Thymus (tissue), 11 donors: ENCODE data around the gene NFATC2. TPM values are rescaled to one million over a fixed set of nuclear protein-coding genes. Genes with fewer than 3 reads are reported as not detected.
"Not testable (repeated sequence)": the region's sequence is repeated elsewhere in the genome, so short reads cannot be mapped to it uniquely, and the experiment has no call there.

Experiments
- DNase-seq, 9 donors: peaks; one replicate each; pipeline ENCODE4 v3.0.0-alpha.2; 2013; ENCODE audit warnings: low spot score in 9 of 9, low read depth in 6 of 9, missing footprints in 1 of 9
- H3K27ac ChIP-seq, 2 donors: one replicate each; pipeline ENCODE4 v1.5.1; 2013; ENCODE audit warnings: control low read depth in 1 of 2, low read depth in 1 of 2, low read length in 1 of 2, mild to moderate bottlenecking in 1 of 2, moderate library complexity in 1 of 2
- H3K27me3 ChIP-seq, 2 donors: one replicate each; pipeline ENCODE4 v1.5.1; 2013; ENCODE audit warnings: low read length in 1 of 2; ENCODE audit not compliant: control insufficient read depth in 2 of 2, insufficient read depth in 1 of 2
- H3K36me3 ChIP-seq, 2 donors: one replicate each; pipeline ENCODE4 v1.5.1; 2013; ENCODE audit warnings: low read length in 1 of 2, mild to moderate bottlenecking in 1 of 2, moderate library complexity in 1 of 2; ENCODE audit not compliant: control insufficient read depth in 2 of 2, insufficient read depth in 2 of 2
- H3K4me1 ChIP-seq, 2 donors: one replicate each; pipeline ENCODE4 v1.5.1; 2013; ENCODE audit warnings: low read length in 2 of 2; ENCODE audit not compliant: control insufficient read depth in 2 of 2, insufficient read depth in 2 of 2
- H3K4me3 ChIP-seq, 2 donors: one replicate each; pipeline ENCODE4 v1.5.1; 2013; ENCODE audit warnings: low read length in 2 of 2, control low read depth in 1 of 2, mild to moderate bottlenecking in 1 of 2
- H3K9me3 ChIP-seq, 2 donors: one replicate each; pipeline ENCODE4 v1.5.1; 2013; ENCODE audit warnings: low read length in 1 of 2, mild to moderate bottlenecking in 1 of 2; ENCODE audit not compliant: control insufficient read depth in 2 of 2, insufficient read depth in 1 of 2
- WGBS: extraction: QIAGEN DNeasy Blood & Tissue Kit; methylation state at CpG from one replicate; pipeline ENCODE4 v1.1.7; 2013; 5-methylcytosine and 5-hydroxymethylcytosine counted together
- polyA plus RNA-seq: library from polyadenylated mRNA; stranded (reverse); fragments of 200-250 nt; gene quantifications from one replicate; pipeline ENCODE4 v1.2.3, GENCODE V29; 2013
- total RNA-seq: library from RNA; stranded (reverse); fragments of 120-200 nt; gene quantifications from one replicate; pipeline ENCODE4 v1.2.4, GENCODE V29; 2013
- donor health status: healthy.

NFATC2 gene
- total and polyA plus RNA-seq, 2 donors, result 2.4 to 4.4 TPM

DNA sequence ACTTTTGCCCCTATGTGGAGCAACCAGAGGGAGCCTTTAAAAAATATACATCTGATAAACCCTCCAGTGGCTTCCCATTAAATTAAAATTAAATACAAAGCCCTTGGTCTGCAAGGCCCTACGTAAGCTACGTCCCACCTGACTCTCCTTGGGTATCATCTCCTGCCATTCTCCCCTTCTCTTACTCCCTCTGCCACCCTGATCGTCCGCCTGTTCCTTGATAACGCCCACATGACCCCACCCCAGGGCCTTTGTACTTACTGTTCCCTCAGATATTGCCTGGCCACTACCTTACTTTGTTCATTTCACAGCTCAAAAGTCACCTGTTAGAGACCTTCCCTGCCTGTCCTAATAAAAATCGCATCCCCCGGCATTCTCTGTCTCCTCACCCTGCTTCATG is 5.4 kb upstream of the NFATC2 start:
- Histone ChIP-seq H3K4me3 (no peak overlapping the region), H3K36me3 (no peaks in the 10 kb centered on the region), H3K4me1 (peaks cover under 1 to 5% of the 10 kb centered on the region in 2 donors), H3K27me3 (peaks cover 0 to 8% of the 10 kb centered on the region in 2 donors), H3K27ac (no peak overlapping the region), H3K9me3 (no peaks in the 10 kb centered on the region)
- 98% methylated on average over 7 of the region's 7 CpGs for WGBS
- DNase-seq, result no peak

DNA sequence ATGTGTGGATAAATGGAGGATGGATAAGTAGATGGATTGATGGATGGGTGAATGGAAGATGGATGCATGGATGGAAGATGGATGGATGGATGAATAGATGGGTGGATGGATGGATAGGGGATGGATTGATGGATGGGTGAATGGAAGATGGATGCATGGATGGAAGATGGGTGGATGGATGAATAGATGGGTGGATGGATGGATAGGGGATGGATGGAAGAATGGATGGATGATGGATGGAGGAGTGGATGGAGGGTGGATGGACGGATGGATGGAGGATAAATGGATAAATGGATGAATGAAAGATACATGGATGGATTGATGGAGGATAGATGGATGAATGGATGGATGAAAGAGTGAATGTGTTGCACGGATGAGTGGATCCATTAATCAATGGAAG is 3.0 kb upstream of the NFATC2 start:
- no peaks in the 10 kb centered on the region for H3K9me3 ChIP-seq
- WGBS, result 97% methylated on average over 2 of the region's 2 CpGs

DNA sequence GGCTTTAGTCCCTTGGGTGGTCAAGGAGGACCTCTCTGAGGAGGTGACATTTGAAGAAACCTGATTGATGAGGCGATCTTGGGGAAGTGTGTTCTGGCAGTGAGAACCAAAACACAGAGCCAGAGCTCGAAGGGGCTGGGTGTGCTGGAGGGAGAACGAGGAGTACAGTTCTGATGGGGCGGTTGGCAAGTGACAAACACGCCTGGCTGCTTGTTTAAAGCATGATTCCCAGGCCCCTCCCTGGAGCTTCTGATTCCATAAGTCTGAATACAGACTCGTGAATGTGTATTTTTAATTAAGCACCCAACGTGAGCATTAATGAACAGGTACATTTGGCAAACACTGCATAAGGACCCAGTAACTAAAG is 886 bp upstream of the NFATC2 start:
- Histone ChIP-seq H3K27ac (no peak overlapping the region), H3K9me3 (no peaks in the 10 kb centered on the region), H3K36me3 (no peaks in the 10 kb centered on the region), H3K4me1 (peaks cover 9 to 23% of the 10 kb centered on the region in 2 donors), H3K4me3 (no peak overlapping the region), H3K27me3 (peaks cover 0 to 16% of the 10 kb centered on the region in 2 donors)
- no peak for DNase-seq
- WGBS, result 84% methylated on average over 7 of the region's 7 CpGs

More for the DNA sequence above, 3.0 kb upstream of the NFATC2 start:
- H3K36me3 ChIP-seq, result no peaks in the 10 kb centered on the region
- no peak overlapping the region for H3K4me3 ChIP-seq
- H3K27me3 ChIP-seq, result peaks cover 0 to 16% of the 10 kb centered on the region in 2 donors
- DNase-seq, result no peak
- no peak overlapping the region for H3K27ac ChIP-seq
- peaks cover 9 to 23% of the 10 kb centered on the region in 2 donors for H3K4me1 ChIP-seq

DNA sequence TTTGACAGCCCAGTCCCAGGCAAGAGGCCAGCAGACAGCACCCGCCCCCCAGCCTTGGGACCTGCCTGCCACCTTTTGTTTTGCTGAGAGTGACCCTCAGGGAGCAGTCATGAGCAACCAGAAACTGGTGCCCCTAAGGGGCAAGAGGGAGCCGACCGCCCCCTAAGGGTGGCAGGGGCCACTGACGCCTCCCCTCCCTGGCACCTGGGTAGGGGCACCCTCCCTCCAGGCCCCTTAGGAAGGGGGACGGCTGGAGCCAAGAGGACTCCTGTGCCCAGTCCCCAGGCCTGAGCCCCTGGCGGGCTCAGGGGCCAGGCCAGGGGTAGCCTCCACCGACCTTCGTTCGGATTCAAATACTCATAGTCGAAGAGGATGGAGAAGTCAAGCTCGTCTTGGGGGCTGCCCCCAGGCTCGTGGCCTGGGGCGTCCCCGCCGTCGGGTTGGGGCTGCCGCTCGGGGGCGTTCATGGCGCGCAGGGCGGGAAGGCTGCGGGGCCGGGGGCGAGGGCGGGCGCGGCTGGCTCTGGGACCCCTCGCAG is 417 bp downstream of the NFATC2 start:
- WGBS, result 2% methylated on average over 29 of the region's 29 CpGs
- peak in 2 of 9 donors; percentile 35 to 51 for DNase-seq
- Histone ChIP-seq H3K9me3 (no peaks in the 10 kb centered on the region), H3K27me3 (peaks cover 0 to 16% of the 10 kb centered on the region in 2 donors), H3K27ac (peak overlapping the region; percentile 38 to 86), H3K36me3 (no peaks in the 10 kb centered on the region), H3K4me1 (peaks cover 9 to 23% of the 10 kb centered on the region in 2 donors), H3K4me3 (peak overlapping the region; percentile 48 to 50)

DNA sequence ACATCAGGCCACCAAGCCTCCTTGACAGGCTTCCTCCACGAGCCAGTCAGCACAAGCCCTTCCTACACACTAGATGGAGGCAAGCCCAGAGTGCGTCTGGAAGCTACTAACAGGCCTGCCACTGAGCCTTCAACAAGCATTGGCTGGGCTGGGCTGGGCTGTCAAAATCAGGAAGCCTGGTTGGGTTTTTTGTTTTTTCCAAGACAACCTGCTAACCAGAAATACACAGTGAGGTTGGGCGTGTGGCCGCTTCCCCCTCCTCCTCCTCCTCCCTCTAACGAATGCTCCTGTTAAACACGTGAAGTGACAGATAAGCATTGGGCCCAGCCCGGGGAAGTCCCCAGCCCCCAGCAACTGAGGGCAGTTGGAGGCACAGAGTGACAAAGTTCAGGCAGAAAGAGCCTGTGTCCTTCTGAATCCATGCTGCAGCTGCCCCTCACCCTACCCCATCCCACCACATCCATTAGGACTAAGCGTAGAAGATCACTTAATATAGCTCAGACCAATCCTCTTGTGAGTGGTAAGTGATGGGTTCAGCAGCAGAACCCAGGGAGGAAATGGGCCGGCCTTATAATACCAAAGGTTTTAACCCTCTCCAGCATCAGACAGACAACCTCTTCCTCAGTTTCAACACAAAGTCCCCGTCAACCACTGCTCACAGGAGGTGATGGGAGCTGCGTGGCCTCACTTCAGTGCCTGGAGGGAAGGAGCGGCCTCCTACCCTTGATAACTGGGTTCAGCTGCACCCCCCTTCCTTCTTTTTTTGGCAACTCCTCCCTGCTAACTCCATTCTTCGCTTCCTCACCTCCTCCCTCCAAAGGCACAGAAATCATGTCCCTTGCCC is 1.1 kb downstream of the NFATC2 start:
- H3K4me1 ChIP-seq, result peaks cover 9 to 28% of the 10 kb centered on the region in 2 donors
- H3K4me3 ChIP-seq, result peak overlapping the region; percentile 48 to 50
- H3K9me3 ChIP-seq, result no peaks in the 10 kb centered on the region
- 11% methylated on average over 13 of the region's 13 CpGs for WGBS
- H3K36me3 ChIP-seq, result no peaks in the 10 kb centered on the region
- peak in 7 of 9 donors; percentile 30 to 76 (median 39) for DNase-seq
- H3K27me3 ChIP-seq, result peaks cover 0 to 16% of the 10 kb centered on the region in 2 donors
- peak overlapping the region; percentile 43 to 87 for H3K27ac ChIP-seq

DNA sequence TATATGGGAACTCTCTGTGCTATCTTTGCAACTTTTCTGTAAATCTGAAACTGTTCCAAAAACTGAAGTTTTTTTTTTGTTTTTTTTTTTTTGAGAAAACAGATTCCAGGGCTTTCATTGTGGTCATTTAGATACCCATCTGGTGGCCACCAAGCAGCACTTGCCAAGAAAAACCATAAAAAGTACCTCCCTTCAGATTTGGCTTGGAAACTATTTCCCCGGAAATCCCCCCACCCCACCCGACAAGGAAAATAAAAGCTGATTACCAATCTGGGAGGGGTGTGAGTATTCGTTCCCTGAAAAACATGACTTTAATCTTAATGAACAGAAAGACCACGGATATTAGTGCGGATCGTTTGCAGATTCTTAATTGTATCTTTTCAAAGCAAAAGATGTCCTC is 1.9 kb downstream of the NFATC2 start:
- Histone ChIP-seq H3K27ac (peak overlapping the region in 1 of 2 donors; percentile 87), H3K27me3 (peaks cover 0 to 16% of the 10 kb centered on the region in 2 donors), H3K9me3 (no peaks in the 10 kb centered on the region), H3K4me1 (peaks cover 9 to 35% of the 10 kb centered on the region in 2 donors), H3K4me3 (peak overlapping the region in 1 of 2 donors; percentile 48), H3K36me3 (no peaks in the 10 kb centered on the region)
- DNase-seq, result no peak
- 28% methylated on average over 6 of the region's 6 CpGs for WGBS

DNA sequence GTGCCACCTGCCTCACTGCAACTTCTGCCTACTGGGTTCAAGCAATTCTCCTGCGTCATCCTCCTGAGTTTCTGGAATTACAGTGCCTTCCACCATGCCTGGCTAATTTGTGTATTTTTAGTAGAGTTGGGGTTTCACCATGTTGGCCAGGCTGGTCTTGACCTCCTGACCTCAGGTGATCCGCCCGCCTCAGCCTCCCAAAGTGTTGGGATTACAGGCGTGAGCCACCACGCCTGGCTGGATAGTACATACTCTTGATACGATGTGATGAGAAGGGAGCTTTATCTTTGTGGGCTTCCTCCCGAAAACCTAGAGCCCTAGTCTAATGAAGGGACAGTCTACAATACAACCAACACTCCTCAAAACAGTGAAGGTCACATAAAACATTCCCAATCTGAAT is 2.4 kb downstream of the NFATC2 start:
- H3K4me1 ChIP-seq, result peaks cover 9 to 39% of the 10 kb centered on the region in 2 donors
- not testable (repeated sequence) for DNase-seq, H3K4me3 ChIP-seq, H3K9me3 ChIP-seq, H3K36me3 ChIP-seq
- peak overlapping the region in 1 of 2 donors; percentile 43 for H3K27ac ChIP-seq
- H3K27me3 ChIP-seq, result peaks cover 0 to 16% of the 10 kb centered on the region in 2 donors
- WGBS, result 87% methylated on average over 7 of the region's 7 CpGs

DNA sequence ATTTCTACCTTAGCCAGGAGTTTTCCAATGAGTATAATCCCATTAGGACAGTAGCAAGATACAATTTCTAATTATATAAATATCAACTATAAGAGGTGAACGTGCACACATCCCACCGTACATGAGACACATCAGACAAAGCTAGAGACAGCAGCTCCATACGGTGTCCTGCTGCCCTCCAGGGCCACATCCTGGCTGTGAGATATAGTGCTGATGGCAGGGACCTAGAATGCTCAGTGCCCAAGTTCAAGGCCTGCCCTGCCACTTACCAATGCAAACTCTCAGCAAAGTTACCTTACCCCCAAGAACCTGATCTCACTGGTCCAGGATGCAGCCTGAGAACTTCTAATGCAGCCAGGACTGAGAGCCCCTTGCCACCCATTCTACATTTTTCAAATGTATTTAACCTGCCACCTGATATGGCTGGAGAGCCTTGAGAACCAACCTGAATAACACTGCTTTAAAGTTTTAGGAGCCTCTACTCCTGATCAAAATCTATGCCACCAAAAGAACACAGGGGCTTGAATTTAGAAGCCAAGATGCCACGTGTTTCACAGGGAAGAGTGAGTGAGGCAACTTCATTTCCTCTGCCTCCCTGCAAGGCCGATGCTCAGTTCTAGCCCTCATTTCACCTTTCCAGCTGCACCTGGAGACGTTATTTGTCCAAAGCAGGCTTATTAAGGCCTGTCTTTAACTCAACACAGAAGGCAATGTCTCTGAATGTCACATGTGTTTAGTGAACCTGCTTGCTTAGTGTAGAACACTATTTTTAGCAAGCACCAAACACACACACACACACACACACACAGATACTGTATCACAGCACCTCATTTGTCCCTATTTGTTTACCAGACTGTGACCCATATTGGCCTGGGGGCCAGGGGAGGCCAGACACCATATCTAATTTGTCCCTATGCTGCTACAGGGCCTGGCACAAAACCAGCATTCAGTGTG is 6.1 kb downstream of the NFATC2 start:
- Histone ChIP-seq H3K36me3 (no peaks in the 10 kb centered on the region), H3K4me3 (no peak overlapping the region), H3K27me3 (no peaks in the 10 kb centered on the region), H3K4me1 (peaks cover 4 to 35% of the 10 kb centered on the region in 2 donors), H3K9me3 (no peaks in the 10 kb centered on the region), H3K27ac (no peak overlapping the region)
- 53% methylated on average over 6 of the region's 6 CpGs for WGBS
- no peak for DNase-seq
